Thoracic aorta (tissue), 2 donors: ENCODE measurements around the gene GALNT16. TPM values are rescaled to one million over a fixed set of nuclear protein-coding genes. Genes with fewer than 3 reads are reported as not detected.
A peak's percentile ranks its signal among the peaks of the same experiment; 100 is the strongest.

ENCODE experiments used
- ATAC-seq: fragments of 150-250 bp; one replicate; pipeline ENCODE4 v1.8.0; 2017; ENCODE audit warnings: low read depth; ENCODE audit not compliant: insufficient number of reproducible peaks, low FRiP score
- DNase-seq: peaks from one replicate; pipeline ENCODE4 v3.0.0-alpha.2; 2020; ENCODE audit warnings: low spot score
- H3K27ac ChIP-seq, 2 donors: fragments of 200-600 bp; sonication (generic); 1 replicate in 1 of 2; 2 replicates in 1 of 2; pipeline ENCODE4 v1.5.1; 2016; ENCODE audit warnings: mild to moderate bottlenecking in 2 of 2, moderate library complexity in 2 of 2
- H3K27me3 ChIP-seq: fragments of 200-600 bp; sonication (generic); replicated peaks from 2 replicates; pipeline ENCODE4 v1.6.0; 2016; ENCODE audit warnings: mild to moderate bottlenecking; ENCODE audit not compliant: insufficient read depth
- H3K36me3 ChIP-seq: fragments of 200-600 bp; sonication (generic); one replicate; pipeline ENCODE4 v1.5.1; 2016
- H3K4me1 ChIP-seq, 2 donors: fragments of 200-600 bp; sonication (generic); 1 replicate in 1 of 2; 2 replicates in 1 of 2; pipeline versions ENCODE4 v1.5.1 to v1.6.0; 2016; ENCODE audit warnings: low read depth in 2 of 2, mild to moderate bottlenecking in 1 of 2; ENCODE audit not compliant: control insufficient read depth in 1 of 2
- H3K4me3 ChIP-seq: fragments of 200-600 bp; sonication (generic); 2 replicates; pipeline ENCODE4 v1.5.1; 2016; ENCODE audit warnings: mild to moderate bottlenecking
- H3K9me3 ChIP-seq: fragments of 200-600 bp; sonication (generic); 2 replicates; pipeline ENCODE4 v1.5.1; 2016
- total RNA-seq, 2 donors: library from RNA; depleted of rRNA; stranded (reverse); fragments of >200 nt; gene quantifications; one replicate each; pipeline versions ENCODE4 v1.1.0 to v1.2.3, GENCODE V29; 2016
- TF ChIP-seq, protein P1 (sequence below): fragments of 200-600 bp; sonication (generic); IDR thresholded peaks from one replicate; pipeline ENCODE4 v1.5.1; 2019; ENCODE audit warnings: antibody characterized with exemption

GALNT16 gene
- total RNA-seq, 2 donors from 2014 or later: 12.1 to 15.8 TPM

DNA sequence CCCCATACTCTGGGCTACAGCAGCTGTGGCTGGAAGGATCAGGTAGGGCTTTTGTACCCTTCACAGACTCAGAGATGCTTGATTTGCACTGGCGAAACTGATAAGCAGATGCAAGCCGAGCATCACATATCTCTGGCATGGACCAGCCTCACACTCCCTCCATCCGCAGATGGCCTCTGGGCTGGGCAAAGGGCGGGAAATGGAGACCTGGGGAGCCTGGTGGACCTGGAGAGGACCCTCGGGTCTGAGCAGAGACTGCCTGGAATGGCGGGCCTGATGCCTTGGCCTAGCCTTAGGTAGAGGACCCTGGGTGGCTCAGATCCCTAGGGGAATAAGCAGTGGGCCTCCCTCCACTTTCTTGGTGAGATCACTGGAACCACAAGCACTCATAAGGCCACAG, 53.2 kb downstream of the GALNT16 start:
- Histone ChIP-seq H3K9me3 (no peaks in the 10 kb centered on the region), H3K4me1 (peaks cover 9 to 21% of the 10 kb centered on the region in 2 donors), H3K4me3 (no peak overlapping the region), H3K27ac (no peak overlapping the region), H3K36me3 (no peaks in the 10 kb centered on the region), H3K27me3 (no peaks in the 10 kb centered on the region)
- DNase-seq (no peak), ATAC-seq (no peak)
- TF ChIP-seq, protein P1, sequence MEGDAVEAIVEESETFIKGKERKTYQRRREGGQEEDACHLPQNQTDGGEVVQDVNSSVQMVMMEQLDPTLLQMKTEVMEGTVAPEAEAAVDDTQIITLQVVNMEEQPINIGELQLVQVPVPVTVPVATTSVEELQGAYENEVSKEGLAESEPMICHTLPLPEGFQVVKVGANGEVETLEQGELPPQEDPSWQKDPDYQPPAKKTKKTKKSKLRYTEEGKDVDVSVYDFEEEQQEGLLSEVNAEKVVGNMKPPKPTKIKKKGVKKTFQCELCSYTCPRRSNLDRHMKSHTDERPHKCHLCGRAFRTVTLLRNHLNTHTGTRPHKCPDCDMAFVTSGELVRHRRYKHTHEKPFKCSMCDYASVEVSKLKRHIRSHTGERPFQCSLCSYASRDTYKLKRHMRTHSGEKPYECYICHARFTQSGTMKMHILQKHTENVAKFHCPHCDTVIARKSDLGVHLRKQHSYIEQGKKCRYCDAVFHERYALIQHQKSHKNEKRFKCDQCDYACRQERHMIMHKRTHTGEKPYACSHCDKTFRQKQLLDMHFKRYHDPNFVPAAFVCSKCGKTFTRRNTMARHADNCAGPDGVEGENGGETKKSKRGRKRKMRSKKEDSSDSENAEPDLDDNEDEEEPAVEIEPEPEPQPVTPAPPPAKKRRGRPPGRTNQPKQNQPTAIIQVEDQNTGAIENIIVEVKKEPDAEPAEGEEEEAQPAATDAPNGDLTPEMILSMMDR: no peak

DNA sequence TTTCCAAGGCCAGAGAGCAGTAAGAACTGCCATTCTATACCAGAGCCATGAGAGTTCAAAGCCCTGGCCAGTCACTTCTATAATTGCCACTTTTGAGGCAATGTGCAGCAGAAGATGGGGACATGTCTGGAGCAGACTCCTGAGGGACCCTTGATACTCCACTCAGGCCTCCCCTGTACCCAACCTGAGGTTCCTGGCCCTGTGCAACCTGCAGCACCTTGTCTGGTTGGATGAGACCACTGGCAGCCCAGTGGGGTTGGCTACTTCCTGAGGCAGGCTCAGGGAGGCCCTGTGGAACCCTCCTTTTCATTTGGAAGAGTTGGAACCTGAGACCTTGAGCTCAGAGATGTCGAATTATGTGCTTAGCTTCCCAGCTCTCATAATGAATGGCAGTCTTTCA, 54.4 kb downstream of the GALNT16 start:
- no peaks in the 10 kb centered on the region for H3K9me3 ChIP-seq
- peaks cover 9 to 21% of the 10 kb centered on the region in 2 donors for H3K4me1 ChIP-seq
- no peaks in the 10 kb centered on the region for H3K36me3 ChIP-seq
- TF ChIP-seq, protein P1: no peak
- H3K27ac ChIP-seq: no peak overlapping the region
- no peak overlapping the region for H3K4me3 ChIP-seq
- H3K27me3 ChIP-seq: no peaks in the 10 kb centered on the region
- DNase-seq (no peak), ATAC-seq (no peak)

DNA sequence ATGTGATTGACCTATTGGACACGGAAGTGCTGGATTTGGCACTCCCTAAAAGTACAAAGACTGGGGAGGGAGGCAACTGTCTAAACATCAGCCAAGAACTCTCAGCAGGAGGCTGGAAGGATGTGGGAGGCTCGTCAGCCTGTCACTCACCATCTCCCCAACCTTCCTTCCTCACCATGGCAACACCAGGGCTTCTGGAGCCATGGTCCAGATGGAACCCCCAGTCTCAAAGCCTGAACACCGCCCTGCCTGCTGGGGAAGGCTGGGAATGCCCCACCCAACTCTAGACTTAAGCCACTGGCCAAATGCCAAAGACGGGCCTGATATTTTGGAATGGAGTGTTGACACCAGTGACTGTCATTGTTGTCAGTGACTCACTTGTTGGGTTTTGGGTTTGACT, 55.3 kb downstream of the GALNT16 start:
- DNase-seq (no peak), ATAC-seq (no peak)
- no peaks in the 10 kb centered on the region for H3K36me3 ChIP-seq
- TF ChIP-seq, protein P1: no peak
- no peaks in the 10 kb centered on the region for H3K27me3 ChIP-seq
- no peaks in the 10 kb centered on the region for H3K9me3 ChIP-seq
- H3K4me1 ChIP-seq: peaks cover 9 to 21% of the 10 kb centered on the region in 2 donors
- H3K4me3 ChIP-seq: no peak overlapping the region
- no peak overlapping the region for H3K27ac ChIP-seq

DNA sequence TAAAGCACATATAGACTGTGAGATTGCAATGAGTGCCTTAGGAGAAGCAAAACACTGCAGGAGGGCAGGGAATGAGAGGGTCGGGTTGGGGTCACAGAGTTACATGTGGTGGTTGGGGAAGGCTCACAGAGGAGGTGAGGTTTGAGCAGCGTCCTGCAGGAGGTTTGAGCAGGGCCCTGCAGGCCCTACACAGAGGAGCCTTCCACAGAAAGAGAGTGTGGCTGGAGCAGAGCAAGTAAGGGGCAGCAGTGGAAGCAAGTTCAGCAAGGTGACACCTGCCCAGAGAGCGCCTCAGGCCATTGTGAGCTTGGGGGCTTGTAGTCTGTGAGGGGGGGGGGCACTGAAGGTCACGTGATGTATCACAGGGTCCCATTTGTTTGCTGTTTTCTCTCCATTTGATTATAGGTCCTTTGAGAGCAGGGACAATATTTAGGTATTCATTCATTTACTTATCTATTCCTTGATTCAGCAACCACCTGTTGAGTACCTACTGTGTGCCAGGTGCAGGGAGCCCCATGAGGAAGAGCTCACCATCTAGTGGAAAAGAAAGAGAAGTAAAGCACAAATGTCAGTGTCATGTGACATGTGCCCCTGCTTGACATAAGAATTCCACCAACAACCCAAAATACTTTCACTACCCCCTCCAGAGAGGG, 56.6 kb downstream of the GALNT16 start:
- H3K27me3 ChIP-seq: no peaks in the 10 kb centered on the region
- H3K4me3 ChIP-seq: no peak overlapping the region
- peaks cover 9 to 21% of the 10 kb centered on the region in 2 donors for H3K4me1 ChIP-seq
- peak overlapping the region in 1 of 2 donors; percentile 36 for H3K27ac ChIP-seq
- H3K36me3 ChIP-seq: no peaks in the 10 kb centered on the region
- DNase-seq (no peak), ATAC-seq (no peak)
- no peaks in the 10 kb centered on the region for H3K9me3 ChIP-seq
- TF ChIP-seq, protein P1: no peak

DNA sequence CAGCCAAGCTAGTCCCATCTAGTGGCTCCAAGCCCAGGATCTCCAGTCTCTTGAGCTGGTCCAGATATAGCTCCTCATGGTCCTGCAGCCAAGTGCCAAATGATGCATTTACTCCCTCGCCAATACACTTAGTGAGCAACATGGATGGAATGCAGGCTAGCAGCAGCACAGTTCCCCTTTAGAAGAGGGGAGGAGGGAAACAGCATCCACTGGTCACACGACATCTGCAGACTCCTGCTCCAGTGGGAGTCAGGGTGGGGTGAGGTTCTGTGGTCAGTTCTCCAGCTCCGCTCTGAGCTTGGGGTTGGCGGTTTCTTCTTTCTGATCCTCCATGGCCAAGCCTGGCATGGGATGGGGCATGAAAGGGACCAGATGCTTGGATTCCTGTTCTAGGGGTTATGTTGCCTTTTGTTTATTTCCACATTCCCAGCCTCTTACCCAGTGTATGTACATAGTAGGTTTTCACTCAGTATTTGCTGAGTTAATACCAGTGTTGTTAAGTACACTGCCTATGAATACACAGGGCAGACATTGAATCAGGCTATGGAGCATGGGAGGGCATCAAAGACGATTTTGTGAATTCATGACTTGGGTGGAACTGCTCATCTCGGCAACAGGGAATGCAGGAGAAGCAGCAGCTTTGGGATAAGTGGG, 57.3 kb downstream of the GALNT16 start:
- TF ChIP-seq, protein P1: no peak
- peak overlapping the region; percentile 4 to 47 for H3K27ac ChIP-seq
- peak; percentile 54 for DNase-seq

More for the DNA sequence above, 57.3 kb downstream of the GALNT16 start:
- Histone ChIP-seq H3K36me3 (no peaks in the 10 kb centered on the region), H3K4me1 (peaks cover 9 to 21% of the 10 kb centered on the region in 2 donors), H3K9me3 (no peaks in the 10 kb centered on the region), H3K27me3 (no peaks in the 10 kb centered on the region), H3K4me3 (no peak overlapping the region)
- ATAC-seq: peak; percentile 98
